ENCODE data around the gene ATP11A. TPM values are rescaled to one million over a fixed set of nuclear protein-coding genes. Genes with fewer than 3 reads are reported as not detected.
A peak's percentile ranks its signal among the peaks of the same experiment; 100 is the strongest.

Gene ATP11A
- total RNA-seq, 1 donor from 2014 or later, result 96.5 TPM

DNA sequence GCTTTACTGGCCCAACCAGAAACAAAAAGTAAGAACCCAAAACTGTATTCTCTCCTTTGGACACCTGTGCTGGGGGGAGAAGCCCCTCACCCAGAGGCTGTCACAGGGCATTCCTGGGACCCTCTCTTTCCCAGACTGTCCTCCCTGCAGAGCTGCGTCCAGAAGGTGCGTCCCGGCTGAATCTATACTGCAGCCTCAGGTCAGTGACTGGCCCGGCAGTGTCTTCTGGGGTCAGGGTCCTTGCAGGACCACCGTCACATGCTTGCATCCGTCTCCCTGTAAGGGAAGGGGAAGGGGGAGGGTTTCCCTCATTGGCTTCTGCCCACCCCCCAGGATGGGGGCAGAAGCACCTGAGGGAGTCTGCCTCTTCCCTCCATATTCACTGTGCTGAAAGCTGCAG is 76.5 kb downstream of the ATP11A start:
- no peak for DNase-seq (ENCODE audit: low spot score)
- intact Hi-C loops (cut with DNase I), result no loop called here

DNA sequence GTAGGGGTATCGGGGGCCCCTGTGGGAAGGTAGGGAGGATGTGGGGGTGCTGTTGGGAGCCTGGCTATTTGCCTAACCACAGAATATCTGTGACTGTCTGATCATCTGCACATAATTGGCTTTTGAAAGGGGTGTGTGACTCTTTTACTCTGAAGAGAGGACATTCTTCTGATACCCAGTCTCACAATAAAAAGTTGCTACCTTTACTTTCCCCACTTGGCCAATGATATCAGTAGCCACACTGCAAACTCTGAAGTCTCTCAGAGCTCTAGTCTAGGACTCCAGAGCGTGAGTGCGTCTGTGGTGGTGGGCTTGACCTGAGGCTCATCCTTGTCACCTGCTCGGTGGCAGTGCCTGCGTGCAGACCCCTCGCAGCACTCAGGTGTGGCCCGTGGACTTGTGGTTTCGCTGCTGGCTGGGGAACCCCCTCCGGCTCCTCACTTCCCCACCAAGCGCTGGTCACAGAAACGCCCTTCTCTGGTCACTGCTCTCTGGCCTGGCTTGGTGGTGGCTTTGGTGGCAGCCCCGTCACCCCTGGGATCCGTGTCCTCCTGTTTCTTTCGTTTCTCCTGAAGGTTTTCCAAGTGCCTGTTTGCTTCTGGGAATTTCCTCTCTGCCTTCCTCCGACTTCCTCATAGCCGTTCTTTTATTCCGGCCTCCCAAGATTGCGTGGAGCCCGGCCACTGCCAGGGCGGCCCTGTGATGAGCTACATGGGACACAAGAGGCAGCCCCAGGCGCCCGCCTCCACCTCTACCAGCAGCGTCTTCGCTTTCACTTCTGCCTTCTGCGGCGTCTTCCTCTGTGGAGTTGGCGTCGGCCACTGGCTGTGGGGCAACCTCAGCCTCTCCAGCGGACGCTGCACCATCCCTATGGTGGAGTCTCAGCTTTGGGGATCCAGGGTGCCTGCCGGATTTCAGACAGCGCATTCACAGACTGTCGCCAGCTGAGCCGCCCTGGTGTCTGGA is 78.0 kb downstream of the ATP11A start:
- intact Hi-C loops (cut with DNase I), result no loop called here
- no peak for DNase-seq (ENCODE audit: low spot score)

DNA sequence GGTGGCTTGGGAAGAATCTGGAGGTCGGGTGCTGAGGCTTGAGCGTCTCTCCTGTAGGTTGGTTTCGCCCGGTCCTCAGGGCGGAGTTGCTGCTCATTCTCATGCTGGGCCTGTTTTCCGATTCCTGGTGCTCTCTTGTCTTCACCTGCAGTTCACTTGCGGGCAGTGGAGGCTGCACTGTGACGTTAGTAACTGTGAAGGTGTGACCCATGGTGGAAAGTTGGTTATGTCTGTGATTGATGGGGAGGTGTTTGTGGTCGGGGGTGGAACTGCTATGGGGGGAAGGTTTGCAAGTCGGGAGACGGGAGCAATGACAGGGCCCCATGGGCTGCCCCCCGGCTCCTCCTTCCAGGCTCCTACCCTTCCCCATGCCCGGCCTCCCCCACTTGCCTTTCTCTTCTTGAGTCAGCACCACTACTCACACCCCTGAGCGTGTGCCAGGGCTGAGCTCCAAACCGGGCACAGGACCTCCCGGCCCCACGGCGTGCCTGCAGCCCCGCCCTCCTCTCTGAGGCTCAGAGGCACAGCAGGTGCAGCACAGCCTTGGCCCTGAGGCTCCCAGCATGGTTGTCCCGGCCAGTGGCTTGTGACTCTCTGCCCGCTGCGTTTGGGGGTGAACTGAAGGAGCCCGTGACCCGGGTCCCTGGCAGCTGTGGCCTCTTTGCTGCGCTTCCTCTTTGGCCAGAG is 79.1 kb downstream of the ATP11A start:
- peak; percentile 87 for DNase-seq (ENCODE audit: low spot score)
- intact Hi-C loops (cut with DNase I), result no loop called here

DNA sequence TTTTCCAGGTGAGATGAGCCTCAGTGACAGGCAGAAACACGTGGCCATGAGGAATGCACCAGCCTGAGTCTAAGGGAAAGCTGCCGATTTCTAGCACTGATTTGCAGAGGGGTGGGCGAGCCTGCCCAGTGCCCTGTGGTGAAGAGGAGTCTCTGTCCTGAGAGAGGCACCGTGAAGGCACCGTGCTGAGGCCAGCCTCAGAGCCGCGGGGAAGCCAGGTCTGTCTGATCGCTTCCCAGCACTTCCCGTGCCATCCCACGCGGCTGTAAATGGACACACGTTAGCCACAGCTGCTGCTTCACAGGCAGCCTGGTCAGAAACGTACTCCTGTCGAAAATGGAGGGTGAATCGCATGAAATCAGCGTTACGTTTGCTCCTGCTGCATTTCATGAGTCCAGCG is 79.8 kb downstream of the ATP11A start:
- intact Hi-C loops (cut with DNase I), result loop anchor here (2.0 to 5.0 kb wide), 2 partner anchors 47 to 77 kb away; partner anchors contain the start of gene ATP11A
- DNase-seq (ENCODE audit: low spot score), result no peak

DNA sequence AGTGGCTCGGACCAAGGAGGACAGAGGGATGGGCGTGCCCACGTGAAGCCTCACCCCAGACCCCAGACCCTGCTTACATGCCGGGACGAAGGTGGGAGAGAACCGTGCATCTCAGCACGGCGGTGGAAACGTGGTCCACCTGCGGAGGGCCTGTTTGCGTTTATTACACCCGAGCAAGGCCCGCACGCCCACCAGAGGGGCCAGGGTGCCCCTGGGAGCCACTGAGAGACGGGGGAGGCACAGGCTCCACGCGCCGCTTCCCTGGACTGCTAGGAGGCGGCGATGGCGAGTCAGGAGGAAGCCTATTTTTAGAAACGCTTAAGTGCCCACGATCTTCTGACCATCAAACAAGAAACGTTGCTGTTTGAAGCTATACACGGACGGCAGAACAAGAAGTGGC is 80.7 kb downstream of the ATP11A start:
- no peak for DNase-seq (ENCODE audit: low spot score)
- intact Hi-C loops (cut with DNase I), result loop anchor here (2.0 to 5.0 kb wide), 2 partner anchors 48 to 78 kb away; partner anchors contain the start of gene ATP11A

DNA sequence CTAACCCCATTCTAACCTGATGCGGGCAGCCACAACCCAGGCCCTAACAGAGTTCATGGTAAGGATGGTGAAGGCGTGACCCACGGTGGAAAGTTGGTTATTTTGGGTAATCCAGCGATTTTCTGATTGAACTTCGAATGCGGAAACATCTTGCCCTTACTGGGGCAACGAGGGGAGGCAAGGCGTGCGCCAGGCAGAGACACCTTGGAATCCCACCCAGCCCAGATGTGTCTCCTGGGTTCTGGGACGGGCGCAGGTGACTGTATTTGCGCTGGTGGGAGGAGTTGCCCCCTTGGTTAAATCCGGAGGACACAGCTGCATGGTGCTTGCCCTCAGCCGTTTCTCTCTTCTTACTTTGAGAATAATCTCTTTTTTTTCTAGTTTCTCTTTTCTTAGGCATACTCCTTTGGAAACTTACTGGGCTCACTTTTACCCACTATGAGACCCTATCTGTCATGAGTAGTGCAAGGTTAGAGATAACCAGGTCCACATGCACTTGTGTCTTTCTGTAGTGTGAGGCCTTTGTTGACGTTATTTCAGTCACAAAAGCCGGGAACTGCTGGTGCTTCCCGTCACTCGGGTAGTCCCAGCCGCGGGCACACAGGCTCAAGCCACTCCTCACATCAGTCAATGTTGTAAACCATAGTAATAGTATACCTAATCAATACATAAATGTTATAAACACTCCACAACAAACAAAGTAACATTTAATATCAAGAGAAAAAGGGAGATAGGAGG is 81.5 kb downstream of the ATP11A start:
- DNase-seq (ENCODE audit: low spot score), result no peak
- intact Hi-C loops (cut with DNase I), result loop anchor here (2.0 to 5.0 kb wide), 2 partner anchors 49 to 79 kb away; partner anchors contain the start of gene ATP11A

DNA sequence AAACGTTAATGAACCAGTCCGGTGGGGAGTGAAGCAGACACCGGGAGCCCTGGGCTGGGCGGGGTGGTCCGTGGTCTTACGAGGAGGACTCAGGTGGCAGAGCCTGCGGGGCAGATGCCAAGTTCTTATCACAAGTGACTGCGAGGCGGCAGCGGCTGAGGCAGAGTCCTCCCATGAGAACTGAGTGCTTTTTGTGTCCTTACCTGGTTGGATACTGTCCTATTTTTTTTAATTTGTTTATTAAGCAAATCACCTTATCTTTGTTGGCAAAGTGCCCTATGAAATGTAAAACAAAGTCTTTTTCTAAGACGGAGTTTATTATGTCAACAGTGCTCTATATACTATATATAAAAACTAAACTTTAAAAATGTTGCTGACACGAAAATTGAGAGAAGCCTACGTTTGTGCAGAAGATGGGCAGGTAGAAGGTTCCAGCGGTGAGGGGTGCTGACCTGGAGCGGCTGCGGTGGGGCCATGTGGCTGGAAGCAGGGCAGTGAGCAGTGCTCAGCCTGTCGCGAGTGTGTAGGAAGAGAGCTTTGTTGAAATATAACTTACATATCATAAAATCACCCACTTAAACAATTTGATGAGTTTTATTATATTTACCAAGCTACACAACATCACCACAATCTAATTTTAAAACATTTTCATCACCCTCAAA is 82.2 kb downstream of the ATP11A start:
- intact Hi-C loops (cut with DNase I), result loop anchor here (2.0 to 5.0 kb wide), 2 partner anchors 49 to 80 kb away; partner anchors contain the start of gene ATP11A
- no peak for DNase-seq (ENCODE audit: low spot score)

DNA sequence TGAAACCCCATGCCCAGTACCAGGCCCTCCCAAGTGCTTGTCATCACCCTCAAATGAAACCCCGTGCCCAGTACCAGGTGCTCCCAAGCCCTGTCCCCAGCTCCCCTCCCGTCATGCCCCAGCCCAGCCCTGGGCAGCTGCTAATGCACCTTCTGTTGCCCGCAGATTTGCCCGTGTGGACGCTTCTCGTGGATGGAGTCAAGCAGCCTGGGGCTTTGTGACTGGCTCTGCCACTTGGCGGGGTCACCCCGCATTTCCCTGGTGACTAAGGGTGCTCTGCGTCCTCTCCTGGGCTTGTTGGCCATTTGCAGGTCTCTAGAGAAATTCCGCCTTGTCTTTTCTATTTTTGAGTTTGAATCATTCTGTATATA is 82.7 kb downstream of the ATP11A start:
- intact Hi-C loops (cut with DNase I), result loop anchor here (5.0 kb wide), 1 partner anchor 80 kb away; the partner anchor contains the start of gene ATP11A
- no peak for DNase-seq (ENCODE audit: low spot score)

DNA sequence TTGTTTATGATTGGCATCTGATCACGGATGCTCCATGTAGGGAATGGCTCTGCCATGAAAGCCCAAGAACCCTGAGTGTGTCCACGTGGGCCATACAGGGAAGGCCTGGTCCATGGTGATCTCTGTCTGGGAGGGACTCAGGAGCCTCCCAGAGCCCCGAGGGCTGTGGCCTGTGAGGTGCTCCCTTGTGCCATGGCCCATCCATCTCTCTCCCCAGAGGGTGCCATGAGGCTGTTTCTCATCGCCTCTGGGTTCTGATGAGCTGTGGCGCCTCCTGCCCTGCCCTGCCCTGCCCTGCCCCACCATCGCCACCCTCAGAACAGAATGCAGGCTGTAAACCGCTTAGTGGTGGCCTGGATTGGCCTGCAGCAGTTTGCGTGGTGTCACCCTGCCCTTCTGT is 83.1 kb downstream of the ATP11A start:
- intact Hi-C loops (cut with DNase I), result loop anchor here (5.0 kb wide), 1 partner anchor 81 kb away; the partner anchor contains the start of gene ATP11A

DNA sequence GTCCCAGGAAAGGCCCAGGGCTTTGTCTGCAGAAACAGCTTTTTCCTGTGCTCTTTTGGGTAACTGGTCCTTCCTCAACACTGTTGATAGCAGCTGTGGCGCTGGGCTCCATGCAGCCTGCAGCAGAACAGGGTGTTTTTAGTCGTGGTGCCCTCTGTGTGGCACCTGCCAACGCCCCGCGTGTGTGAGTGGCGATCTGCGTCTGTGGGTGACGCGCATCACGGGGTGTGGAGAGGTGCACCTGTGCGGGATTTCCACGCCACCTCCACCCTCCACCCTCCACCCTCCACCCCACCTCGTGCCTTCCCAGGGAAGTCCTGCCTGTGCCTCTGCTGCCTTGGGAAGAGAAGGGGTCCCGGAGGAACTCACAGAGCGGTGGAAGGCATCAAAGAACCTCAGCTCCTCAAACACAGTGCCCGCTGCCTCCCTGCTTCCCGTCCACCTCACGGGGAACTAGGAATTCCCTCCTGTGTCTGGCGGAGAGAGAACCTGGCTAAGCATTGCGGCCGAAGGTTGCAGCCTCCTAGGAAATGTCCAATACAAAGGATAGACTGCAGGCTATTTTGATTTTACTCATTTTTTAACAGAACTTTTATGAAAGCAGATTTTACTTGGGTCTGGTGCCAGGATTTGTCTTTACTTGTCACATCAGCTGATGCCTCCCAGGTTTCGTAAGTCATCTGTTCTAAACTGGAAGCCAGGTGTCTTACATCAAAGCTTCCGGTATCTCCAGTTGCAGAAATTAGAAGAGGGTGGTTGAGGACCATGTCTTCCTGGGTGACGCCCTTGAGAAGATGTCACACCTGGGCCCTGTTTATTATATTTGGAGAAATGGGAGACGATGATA is 84.0 kb downstream of the ATP11A start:
- no peak for DNase-seq (ENCODE audit: low spot score)
- intact Hi-C loops (cut with DNase I), result loop anchor here (5.0 kb wide), 1 partner anchor 82 kb away; the partner anchor contains the start of gene ATP11A

More for the DNA sequence above, 83.1 kb downstream of the ATP11A start:
- no peak for DNase-seq (ENCODE audit: low spot score)

DNA sequence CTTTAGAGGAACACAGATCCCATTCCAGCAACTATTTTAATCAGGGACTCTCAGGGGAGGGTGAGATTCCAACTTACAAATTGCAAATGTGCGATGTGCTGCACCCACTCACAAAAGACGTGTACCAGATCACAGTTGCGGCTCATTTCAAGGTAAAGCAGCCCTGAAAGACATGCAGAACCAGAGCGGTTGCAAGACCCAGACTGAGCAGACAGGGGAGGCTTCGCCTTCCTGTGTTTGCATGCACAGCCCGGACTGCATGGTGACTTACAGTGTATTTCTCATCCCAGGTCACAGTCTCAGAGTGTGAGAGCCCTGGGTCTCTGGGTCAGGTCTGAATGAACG is 84.6 kb downstream of the ATP11A start:
- no peak for DNase-seq (ENCODE audit: low spot score)
- intact Hi-C loops (cut with DNase I), result loop anchor here (5.0 kb wide), 1 partner anchor 82 kb away; the partner anchor contains the start of gene ATP11A

DNA sequence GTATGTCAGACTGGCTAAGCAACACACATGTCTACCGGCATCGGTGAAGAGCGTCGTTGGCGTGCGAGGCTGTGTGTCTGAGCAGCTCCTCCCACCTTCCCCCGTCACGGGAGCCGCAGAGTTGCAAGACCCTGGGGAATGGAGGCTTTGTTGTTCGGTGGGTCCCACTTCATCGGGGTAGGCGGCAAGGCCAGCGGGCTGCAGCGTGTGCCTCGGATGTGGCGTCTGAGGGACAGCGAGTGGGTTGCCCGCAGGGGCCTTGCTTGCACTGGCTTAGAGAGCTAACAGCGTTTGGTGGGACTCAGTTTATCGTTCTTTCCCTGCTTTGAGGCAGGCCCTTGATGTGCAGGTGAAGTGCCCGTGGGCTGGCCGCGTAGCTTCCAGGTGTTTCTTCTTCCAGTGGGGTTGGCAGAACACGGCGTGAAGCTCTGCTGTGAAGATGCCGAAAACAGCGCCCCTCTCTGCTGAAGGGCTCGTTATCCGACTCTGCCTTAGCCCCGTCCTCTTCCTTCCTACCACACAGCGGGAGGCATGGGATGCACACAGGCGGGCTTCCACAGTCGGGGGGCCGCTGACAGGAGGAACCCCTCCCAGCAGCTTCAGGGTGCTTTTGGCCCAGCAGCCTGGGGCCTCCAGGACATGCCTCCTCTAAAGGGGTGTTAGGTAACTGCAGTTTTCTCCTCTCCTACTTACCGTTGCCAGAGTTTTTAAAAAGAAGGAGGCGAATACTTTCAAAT is 85.2 kb downstream of the ATP11A start:
- intact Hi-C loops (cut with DNase I), result loop anchor here (5.0 kb wide), 1 partner anchor 83 kb away; the partner anchor contains the start of gene ATP11A
- DNase-seq (ENCODE audit: low spot score), result no peak

DNA sequence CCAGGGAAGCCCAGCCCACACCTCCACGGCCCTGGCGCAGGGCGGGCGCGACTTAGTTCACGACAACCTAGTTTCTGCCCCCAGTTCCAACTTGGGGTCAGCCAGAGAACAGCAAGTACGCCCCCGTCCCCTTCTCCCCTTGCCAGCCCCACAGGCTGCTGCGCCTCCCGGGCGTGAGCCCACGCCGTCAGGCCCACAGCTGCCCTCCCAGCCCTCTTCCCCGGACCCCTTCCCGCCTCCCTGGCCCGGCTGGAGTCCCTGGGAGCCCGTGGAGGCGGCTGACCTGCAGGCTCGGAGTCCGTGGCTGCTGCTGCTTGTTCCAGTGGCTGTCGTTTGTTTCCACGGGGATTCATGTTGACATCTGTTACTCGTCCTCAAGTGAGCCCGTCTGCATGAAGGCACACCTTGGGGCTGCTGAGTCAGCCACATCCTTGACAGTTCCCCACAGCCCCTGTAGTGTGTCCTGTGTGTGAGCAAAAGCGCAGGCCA is 86.0 kb downstream of the ATP11A start:
- intact Hi-C loops (cut with DNase I), result no loop called here
- no peak for DNase-seq (ENCODE audit: low spot score)

DNA sequence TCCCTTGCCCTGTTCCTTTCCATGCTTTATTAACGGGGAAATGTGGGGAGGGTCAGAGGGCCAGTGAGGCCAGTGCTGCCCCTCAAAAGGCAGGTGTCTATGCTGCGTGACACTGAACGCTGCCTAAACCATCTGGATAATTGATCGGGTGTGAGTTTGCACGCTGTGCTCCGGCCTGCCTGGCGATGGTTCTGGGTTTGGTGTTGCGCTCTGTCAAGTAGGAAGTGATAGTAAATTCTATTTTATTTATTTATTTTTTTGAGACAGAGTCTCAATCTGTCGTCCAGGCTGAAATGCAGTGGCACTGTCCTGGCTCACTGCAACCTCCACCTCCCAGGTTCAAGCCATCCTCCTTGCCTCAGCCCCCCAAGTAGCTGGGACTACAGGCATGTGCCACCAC is 86.5 kb downstream of the ATP11A start:
- intact Hi-C loops (cut with DNase I), result no loop called here
- no peak for DNase-seq (ENCODE audit: low spot score)

DNA sequence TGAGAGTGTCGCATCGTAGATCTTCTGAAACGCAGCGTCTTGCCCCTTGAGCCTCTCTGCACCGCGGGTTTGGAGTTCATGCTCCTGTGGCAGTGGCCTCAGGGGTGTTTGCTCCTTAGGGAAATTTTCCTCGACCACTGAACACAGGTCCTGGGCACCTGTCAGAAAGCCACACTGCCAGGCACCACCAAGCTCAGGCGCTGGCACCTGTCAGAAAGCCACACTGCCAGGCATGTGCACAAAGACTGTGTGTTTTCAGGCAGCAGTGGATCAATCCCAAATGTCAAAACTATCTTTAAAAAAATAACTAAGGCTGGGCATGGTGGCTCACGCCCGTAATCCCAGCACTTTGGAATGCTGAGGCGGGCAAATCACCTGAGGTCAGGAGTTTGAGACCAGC is 87.1 kb downstream of the ATP11A start:
- intact Hi-C loops (cut with DNase I), result no loop called here

DNA sequence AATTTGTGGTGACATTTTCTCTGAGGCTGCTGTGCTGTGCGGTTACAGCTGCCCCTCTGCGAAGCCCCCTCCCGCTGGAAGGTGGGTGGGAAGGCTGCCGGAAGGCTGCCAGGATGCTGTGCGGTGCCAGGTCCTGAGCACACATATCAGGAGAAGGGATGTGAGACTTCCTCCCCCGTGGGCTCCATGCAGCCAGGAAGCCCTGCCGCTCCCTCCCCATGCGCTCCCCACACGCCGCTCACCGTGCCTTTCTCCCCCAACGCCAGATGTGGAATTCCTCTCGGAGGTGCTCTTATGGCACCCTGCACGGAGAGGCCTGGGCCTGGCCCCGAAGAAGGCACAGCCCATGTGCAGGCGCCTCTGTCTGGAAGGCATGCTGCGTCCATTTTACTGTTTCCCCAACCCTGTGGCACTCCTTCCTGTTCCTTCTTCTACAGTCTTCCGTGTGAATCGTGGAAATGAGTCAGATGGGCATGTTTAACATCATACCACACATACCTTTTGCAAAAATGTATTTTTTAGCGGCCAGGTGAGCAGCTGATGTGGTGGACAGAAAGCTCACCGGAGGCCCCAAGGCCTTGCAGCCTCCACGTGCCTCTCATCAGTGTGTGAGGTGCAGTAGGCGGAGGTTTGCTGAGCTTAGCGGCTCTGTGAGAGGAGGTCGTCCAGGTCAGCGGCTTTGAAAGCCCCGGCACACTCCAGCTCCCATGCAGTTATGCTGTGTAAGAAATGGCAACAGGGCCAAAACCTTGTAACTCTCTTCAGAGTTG is 88.0 kb downstream of the ATP11A start:
- intact Hi-C loops (cut with DNase I), result no loop called here
- DNase-seq (ENCODE audit: low spot score), result no peak

More for the DNA sequence above, 87.1 kb downstream of the ATP11A start:
- DNase-seq (ENCODE audit: low spot score), result no peak
